Uterus (tissue), 2 donors: ENCODE data around the gene LIF.

ENCODE experiments used
- CTCF ChIP-seq, 4 experiments: fragments of 200-600 bp in 2 of 4; fragments of 450-650 bp in 2 of 4; sonication (generic) in 2 of 4; IDR thresholded peaks; one replicate each; pipeline ENCODE4 v1.5.1; 2016 to 2019; ENCODE audit warnings: antibody characterized with exemption in 4 of 4, mild to moderate bottlenecking in 2 of 4, moderate library complexity in 1 of 4
- POLR2A ChIP-seq, 2 donors: fragments of 450-650 bp; IDR thresholded peaks; one replicate each; pipeline ENCODE4 v1.6.1; 2016; ENCODE audit warnings: antibody characterized with exemption in 2 of 2, mild to moderate bottlenecking in 1 of 2, moderate library complexity in 1 of 2

- TF ChIP-seq CTCF (IDR thresholded peaks at IDR 0.05) (no peak), POLR2A (IDR thresholded peaks at IDR 0.05) (no peak)
Measured at GRCh38 chr22:30285846-30286200, 39.3 kb upstream of the LIF start.
